ENCODE measurements around the gene NUDT6.
A peak's percentile ranks its signal among the peaks of the same experiment; 100 is the strongest.

The NUDT6 gene

GRCh38 chr4:122921971-122922876 is at the start of gene NUDT6:
TSS of gene NUDT6 (minus strand) at chr4:122922597. CDS start at chr4:122922572, 25 bp downstream.
- no peak for DNase-seq (ENCODE audit: low read depth)

DNA sequence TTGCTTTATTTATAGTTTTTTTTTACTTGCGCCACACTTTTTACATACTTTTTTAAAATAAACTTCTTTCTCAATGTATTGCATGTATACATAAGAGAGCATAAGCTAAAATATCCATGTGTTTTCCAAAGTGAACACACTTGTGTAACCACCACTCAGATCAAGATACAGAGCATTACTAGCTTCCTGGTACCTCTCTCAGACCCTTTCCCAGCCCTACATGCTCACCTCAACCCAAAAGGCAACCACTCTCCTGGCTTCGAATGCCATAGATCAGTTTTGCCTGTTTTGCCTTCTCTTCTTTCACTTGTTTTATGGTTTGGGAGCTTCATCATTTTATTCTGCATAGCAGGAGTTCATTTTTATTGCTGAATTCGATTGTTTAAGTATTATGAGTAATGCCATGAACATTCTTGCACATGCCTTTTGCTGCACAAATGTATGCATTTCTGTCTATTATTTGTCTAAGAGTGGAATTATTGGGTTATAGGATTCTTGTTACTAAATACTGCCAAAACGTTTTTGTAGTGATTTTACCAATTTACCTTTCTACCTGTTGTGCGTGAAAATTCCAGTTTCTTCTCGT is 45.9 kb upstream of the NUDT6 start:
- DNase-seq (ENCODE audit: low read depth): no peak

DNA sequence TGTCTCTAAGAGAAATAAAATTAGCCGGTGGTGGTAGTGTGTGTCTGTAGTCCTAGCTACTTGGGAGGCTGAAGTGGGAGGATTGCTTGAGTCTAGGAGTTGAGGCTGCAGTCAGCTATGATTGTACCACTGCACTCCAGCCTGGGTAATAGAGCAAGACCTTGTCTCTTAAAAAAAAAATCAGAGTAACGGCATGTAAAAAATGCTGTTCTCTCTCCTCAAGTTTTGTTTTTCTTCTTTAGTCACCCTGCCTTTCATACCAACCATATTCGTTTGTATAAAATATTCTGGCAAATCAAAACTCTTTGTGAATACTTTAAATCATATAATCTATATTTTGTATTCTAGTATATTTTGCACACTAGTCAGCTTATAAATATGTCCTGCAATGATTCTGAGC is 44.8 kb upstream of the NUDT6 start:
- DNase-seq (ENCODE audit: low read depth): no peak

DNA sequence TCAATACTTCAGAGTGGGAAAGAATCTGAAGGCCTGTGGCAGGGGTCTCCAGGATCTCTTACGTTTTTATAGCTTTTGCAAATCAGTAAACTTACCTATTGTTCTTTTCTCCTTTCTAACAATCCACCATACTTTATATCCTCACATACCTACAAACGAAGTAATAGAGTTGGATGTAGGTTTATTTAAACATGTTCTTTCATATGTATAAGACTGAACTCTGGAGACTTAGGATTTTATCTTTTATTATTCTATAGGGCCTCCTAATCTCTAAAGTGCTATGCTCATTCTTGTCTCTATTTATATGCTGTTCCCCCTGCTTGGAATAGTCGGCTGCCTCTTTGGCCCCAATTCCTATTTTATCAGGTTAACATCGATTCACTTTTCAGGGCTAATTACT is 43.8 kb upstream of the NUDT6 start:
- DNase-seq (ENCODE audit: low read depth): no peak

DNA sequence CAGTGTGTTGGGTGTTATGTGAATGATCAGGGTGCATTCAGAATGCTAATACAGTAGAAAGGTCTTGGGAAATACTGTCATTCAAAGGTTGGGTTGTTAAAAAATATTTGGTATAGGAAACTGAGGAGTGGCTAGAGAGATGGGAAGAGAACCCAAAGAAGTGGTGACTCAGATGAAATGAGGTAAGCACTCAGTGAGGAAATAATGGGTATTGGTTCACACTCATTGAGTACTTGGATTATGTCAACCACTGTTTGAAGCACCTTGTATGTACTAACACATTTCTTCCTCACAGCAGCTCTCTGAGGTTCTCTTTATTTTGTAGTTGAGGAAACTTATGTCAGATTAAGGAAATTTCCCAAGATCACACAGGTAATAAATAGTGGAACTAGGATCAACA is 40.8 kb upstream of the NUDT6 start:
- DNase-seq (ENCODE audit: low read depth): no peak

DNA sequence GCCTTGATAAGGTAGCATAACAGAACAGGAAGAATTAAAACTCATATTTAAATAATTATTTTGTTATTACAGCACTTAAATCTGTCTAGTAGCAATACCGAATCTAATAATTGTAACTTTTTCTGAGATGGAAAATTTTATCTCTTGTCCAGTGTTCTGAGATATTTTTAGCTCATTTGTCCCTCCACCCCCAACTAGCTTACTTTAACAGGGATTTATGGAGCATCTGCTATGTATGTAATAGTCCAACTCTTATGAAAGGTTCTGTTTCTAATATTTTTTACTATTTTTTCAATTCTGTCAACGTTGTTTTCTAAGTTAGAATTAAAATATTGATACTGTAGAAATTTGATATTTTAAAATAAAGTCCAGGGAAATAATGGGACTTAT is 38.2 kb upstream of the NUDT6 start:
- no peak for DNase-seq (ENCODE audit: low read depth)

DNA sequence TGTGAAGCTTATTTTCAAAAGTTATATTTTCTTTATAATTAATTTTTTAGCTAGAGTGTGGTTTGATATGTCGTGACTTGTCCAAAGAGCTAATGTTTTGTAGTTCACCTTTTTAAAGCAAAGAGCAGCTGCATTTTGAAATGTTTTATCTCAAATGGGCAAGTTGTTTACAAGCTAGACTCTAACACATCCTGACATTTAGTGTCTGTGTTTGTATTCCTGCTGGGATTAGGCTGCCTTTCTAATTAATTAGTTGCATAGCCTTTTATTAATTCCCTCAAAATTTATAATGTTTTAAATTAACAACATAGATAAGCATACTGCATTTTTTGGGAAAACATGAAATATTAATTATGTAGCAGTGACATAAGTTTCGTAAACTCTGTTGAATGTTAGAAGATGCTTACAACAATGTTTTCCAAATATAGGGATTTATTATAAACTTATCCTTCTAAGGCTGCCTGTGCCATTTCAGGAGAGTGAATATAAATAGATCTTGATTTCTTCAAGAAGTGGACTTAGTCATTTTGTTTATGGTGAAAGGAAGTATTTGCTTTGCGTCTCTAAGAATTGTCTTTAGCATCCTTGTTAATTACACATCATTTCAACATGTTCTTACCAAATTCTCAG is 37.7 kb upstream of the NUDT6 start:
- DNase-seq (ENCODE audit: low read depth): no peak

DNA sequence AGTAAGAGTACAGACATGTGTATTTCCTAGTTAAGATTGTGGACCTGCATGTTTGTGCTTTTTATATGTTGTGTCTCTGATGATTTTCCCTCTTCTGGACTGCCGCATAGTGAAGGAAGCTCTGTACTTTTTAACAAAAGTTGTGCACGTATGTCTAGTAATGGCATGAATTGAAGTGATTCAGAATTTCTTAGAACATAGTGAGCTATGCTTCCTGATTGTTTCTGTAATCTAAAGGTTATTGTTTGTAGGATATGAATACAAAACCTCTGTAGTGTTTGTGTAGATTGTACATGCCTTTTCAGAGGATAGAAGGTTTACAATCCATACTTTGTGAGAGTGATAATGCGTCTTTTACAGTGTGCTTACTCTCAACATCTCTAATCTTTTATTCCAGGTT is 37.0 kb upstream of the NUDT6 start:
- DNase-seq (ENCODE audit: low read depth): no peak

DNA sequence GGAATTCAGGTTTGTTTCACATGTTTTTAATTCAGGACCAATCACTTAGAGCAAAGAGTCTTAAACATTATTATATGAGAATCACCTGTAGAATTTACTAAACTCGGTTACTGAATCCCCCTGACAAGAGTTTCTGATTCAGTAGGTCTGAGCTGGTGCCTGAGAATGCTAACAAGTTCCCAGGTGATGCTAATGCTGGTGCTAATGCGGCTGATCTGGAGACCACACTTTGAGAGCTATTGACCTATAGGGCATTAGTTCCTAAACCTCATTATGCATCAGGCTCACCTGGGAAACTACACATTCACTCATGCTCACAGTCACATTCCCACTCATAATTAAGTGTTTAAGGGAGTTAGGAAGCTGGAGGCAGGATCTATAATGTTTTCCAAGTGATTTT is 36.1 kb upstream of the NUDT6 start:
- no peak for DNase-seq (ENCODE audit: low read depth)

GRCh38 chr4:122953924-122954323 is 31.5 kb upstream of the NUDT6 start:
- DNase-seq (ENCODE audit: low read depth): no peak

DNA sequence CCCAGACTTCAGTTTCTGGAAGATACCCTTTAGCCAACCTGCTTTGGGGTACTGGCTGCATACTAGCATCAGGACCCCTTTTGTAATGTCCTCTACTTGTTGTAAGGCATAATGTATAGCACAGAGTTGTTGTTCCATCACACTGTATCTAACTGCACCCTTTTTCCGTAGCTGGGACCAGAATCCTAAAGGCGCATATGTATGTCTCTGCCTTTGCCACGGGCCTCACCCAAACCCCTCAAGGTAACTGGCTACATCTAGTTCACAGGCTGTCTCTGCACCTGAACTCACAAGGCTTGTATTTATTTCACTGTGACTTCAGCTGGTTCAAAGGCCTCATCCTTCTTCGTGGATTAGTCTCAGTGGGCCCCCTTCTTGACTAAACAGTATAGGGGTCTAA is 29.6 kb upstream of the NUDT6 start:
- no peak for DNase-seq (ENCODE audit: low read depth)

- no peak for DNase-seq (ENCODE audit: low read depth)
These were observed 26.3 kb upstream of the NUDT6 start for GRCh38 chr4:122948671-122949070.

DNA sequence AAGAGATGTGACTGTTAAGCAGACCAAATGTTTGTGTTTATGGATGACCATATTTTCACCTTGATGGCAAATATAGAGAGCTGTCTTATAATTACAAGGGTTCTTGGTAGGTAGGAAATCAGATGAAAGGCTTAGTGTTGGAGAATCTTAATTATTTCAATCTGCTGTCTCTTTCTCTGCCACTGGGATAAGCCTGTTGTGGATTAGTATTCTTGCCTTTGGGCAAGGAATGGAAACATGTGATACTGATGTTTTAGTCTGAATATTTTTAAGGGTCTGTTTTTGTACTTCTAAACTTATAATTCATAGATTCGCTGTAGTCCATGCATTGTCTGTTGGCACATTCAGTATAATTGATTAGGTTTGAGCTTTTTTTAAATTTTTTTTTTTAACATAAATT is 23.7 kb upstream of the NUDT6 start:
- DNase-seq (ENCODE audit: low read depth): no peak

DNA sequence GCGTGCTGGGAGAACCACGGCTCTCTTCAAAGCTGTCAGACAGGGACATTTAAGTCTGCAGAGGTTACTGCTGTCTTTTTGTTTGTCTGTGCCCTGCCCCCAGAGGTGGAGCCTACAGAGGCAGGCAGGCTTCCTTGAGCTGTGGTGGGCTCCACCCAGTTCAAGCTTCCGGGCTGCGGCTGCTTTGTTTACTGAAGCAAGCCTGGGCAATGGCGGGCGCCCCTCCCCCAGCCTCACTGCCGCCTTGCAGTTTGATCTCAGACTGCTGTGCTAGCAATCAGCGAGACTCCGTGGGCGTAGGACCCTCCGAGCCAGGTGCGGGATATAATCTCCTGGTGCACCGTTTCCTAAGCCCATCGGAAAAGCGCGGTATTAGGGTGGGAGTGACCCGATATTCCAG is 22.7 kb upstream of the NUDT6 start:
- DNase-seq (ENCODE audit: low read depth): peak; percentile 17

DNA sequence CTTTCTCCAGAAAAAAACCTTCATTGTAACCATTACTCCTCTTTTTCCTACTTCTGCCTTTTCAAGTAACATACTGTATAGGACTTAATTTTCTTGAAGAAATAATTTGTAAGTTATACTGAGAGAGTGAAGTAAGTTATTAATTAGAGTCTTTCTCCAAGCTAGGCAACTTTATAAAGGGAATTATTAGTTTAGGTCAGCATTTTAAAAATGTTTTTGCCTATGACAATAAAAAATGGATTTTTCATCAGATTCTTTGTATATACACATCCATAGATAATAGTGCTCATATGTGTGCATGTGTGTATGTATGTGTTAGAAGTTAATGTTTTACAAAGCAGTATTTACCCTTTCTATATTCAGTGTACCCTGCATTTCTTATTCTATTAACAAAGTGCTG is 10.4 kb upstream of the NUDT6 start:
- DNase-seq (ENCODE audit: low read depth): no peak

DNA sequence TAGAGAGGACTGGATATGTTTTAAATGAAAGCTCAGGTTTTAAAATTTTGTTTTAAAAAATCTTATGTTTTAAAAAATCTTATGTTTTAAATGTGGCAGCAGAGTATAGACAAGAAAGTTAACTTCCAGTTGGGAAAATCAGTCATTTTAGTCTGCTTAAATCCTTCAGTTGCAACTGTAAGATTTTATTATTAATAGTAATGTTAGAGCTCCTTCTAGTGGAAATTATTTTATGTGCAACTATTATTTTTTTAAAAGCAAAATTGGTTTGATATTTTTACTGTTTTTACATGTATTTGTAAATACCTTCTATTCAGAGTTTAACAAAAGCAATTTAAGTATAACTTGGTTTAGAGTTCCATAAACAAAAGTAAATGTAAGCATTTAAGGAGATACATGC is 8.5 kb upstream of the NUDT6 start:
- DNase-seq (ENCODE audit: low read depth): no peak

DNA sequence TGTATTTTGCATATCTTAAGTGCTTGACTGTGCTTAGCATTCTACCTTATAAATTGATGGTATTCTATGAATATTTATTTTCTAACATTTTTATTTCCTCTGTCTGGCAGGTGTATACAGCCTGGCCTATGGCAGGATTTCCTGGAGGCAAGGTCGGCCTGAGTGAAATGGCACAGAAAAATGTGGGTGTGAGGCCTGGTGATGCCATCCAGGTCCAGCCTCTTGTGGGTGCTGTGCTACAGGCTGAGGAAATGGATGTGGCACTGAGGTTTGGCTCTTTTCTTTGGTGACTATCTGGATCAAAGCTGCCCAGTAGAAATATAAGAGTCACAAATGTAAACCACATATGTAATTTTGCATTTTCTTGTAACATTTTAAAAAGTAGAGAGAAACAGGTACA is 6.5 kb upstream of the NUDT6 start:
- no peak for DNase-seq (ENCODE audit: low read depth)

- peak; percentile 73 for DNase-seq (ENCODE audit: low read depth)
These were observed 597 bp upstream of the NUDT6 start for GRCh38 chr4:122922877-122923511.

DNA sequence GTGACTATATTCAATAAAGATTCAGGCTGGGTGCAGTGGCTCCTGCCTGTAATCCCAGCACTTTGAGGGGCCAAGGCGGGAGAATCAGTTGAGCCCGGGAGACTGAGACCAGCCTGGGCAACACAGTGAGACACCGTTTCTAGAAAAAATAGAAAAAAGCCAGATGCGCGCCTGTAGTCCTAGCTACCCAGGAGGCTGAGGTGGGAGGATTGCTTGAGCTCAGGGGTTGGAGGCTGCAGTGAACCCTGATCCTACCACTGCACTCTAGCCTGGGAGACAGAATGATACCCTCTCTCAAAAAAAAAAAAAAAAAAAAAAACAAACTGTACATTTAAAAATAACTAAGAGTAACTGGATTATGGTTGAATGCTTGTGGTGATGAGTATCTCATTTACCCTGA is 1.1 kb downstream of the NUDT6 start:
- DNase-seq (ENCODE audit: low read depth): no peak

GRCh38 chr4:122920473-122920872 is 1.9 kb downstream of the NUDT6 start:
- DNase-seq (ENCODE audit: low read depth): no peak

GRCh38 chr4:122917731-122918130 is 4.7 kb downstream of the NUDT6 start:
- no peak for DNase-seq (ENCODE audit: low read depth)

DNA sequence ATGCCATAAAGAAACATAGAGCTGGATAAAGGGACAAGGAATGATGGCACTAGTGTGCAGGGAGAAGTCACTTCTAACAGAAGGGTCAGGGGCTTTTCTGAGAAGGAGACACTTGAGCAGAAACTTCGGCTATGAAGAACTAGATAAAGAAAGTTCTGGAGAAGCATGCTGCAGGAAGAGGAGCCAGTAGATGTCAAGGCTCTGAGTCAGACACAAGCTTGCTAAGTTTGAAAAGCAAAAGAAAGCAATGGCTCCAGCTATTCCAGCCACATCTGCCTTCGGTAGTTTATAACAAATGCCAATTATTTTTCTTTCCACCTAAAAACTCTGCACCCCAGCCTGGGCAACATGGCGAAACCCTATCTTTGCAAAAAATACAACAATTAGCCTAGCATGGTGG is 7.5 kb downstream of the NUDT6 start:
- DNase-seq (ENCODE audit: low read depth): no peak

Measured in T-helper 22 cell (primary cell).